Breast epithelium (tissue), 3 donors: ENCODE results near the gene PLEKHG4B.

Source experiments
- POLR2AphosphoS5 ChIP-seq, 3 donors: sonication (generic); formaldehyde crosslinking; IDR thresholded peaks; one replicate each; pipeline ENCODE4 v1.6.1; 2017; ENCODE audit warnings: antibody characterized with exemption in 3 of 3
- TF ChIP-seq, protein P1 (sequence below), 3 donors: fragments of 450-650 bp; IDR thresholded peaks; one replicate each; pipeline ENCODE4 v1.5.1; 2016 to 2017; ENCODE audit warnings: antibody characterized with exemption in 3 of 3, mild to moderate bottlenecking in 3 of 3, moderate library complexity in 3 of 3

- TF ChIP-seq, protein P1, sequence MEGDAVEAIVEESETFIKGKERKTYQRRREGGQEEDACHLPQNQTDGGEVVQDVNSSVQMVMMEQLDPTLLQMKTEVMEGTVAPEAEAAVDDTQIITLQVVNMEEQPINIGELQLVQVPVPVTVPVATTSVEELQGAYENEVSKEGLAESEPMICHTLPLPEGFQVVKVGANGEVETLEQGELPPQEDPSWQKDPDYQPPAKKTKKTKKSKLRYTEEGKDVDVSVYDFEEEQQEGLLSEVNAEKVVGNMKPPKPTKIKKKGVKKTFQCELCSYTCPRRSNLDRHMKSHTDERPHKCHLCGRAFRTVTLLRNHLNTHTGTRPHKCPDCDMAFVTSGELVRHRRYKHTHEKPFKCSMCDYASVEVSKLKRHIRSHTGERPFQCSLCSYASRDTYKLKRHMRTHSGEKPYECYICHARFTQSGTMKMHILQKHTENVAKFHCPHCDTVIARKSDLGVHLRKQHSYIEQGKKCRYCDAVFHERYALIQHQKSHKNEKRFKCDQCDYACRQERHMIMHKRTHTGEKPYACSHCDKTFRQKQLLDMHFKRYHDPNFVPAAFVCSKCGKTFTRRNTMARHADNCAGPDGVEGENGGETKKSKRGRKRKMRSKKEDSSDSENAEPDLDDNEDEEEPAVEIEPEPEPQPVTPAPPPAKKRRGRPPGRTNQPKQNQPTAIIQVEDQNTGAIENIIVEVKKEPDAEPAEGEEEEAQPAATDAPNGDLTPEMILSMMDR (IDR thresholded peaks at IDR 0.05): no peak
- TF ChIP-seq POLR2AphosphoS5 (IDR thresholded peaks at IDR 0.05): no peak
Measured at GRCh38 chr5:204966-205670, 113.2 kb downstream of the PLEKHG4B start.
